ENCODE measurements around the gene HDLBP. TPM values are rescaled to one million over a fixed set of nuclear protein-coding genes. Genes with fewer than 3 reads are reported as not detected.
A peak's percentile ranks its signal among the peaks of the same experiment; 100 is the strongest.

HDLBP gene
- total RNA-seq, 1 experiment from 2014 or later, result 510 TPM

DNA sequence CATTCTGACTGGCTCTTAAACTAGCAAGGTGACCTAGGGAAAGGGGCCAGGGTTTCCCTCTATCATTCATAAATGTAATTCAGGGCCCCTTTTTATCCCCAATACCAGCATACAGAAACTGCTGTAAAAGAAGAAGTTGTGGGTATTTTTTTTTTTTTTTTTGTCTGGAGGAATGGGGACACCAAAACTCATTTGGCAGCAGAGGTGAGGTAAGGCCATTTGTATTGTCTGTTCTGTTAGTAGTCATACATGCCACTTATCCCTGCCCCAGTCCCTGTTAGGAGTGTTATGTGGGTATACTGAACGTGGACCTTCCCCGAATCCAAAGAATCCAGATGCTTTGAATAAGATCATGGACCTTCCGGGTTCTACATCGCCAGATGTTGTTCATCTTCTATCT, 1.9 kb upstream of the HDLBP start:
- ChIA-PET CTCF (no interaction called here), POLR2A (ENCODE audit: low non-redundant PET) (no interaction called here)
- H3K4me3 ChIP-seq (ENCODE audit: low read depth, low read length, poor library complexity, severe bottlenecking), result peak overlapping the region; percentile 71
- DNase-seq (ENCODE audit: low spot score), result no peak
- H3K4me1 ChIP-seq (ENCODE audit: insufficient read depth, low read length, poor library complexity, severe bottlenecking), result peaks cover 49% of the 10 kb centered on the region
- H3K27ac ChIP-seq (ENCODE audit: low read depth, low read length, poor library complexity, severe bottlenecking), result peak overlapping the region; percentile 99
- no peaks in the 10 kb centered on the region for H3K9me3 ChIP-seq (ENCODE audit: low read depth, low read length, poor library complexity, severe bottlenecking)
- intact Hi-C loops (cut with micrococcal nuclease; ENCODE audit: unreplicated experiment), result no loop called here
- H3K36me3 ChIP-seq (ENCODE audit: insufficient read depth, low read length, poor library complexity, severe bottlenecking), result peaks cover 9% of the 10 kb centered on the region
- no peak for TF ChIP-seq EZH2 (IDR thresholded peaks at IDR 0.05; ENCODE audit: borderline replicate concordance, low read depth, low read length, poor library complexity, severe bottlenecking)
- TF ChIP-seq, protein P1, sequence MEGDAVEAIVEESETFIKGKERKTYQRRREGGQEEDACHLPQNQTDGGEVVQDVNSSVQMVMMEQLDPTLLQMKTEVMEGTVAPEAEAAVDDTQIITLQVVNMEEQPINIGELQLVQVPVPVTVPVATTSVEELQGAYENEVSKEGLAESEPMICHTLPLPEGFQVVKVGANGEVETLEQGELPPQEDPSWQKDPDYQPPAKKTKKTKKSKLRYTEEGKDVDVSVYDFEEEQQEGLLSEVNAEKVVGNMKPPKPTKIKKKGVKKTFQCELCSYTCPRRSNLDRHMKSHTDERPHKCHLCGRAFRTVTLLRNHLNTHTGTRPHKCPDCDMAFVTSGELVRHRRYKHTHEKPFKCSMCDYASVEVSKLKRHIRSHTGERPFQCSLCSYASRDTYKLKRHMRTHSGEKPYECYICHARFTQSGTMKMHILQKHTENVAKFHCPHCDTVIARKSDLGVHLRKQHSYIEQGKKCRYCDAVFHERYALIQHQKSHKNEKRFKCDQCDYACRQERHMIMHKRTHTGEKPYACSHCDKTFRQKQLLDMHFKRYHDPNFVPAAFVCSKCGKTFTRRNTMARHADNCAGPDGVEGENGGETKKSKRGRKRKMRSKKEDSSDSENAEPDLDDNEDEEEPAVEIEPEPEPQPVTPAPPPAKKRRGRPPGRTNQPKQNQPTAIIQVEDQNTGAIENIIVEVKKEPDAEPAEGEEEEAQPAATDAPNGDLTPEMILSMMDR (conservative IDR thresholded peaks at IDR 0.05; ENCODE audit: low read depth, low read length), result no peak
- no peaks in the 10 kb centered on the region for H3K27me3 ChIP-seq (replicated peaks; ENCODE audit: insufficient read depth, low read depth, low read length, poor library complexity)
- TSS peak; percentile 31 for BruUV-seq (replicated peaks)

GRCh38 chr2:241316825-241317224, 1.4 kb upstream of the HDLBP start:
- peaks cover 8% of the 10 kb centered on the region for H3K36me3 ChIP-seq (ENCODE audit: insufficient read depth, low read length, poor library complexity, severe bottlenecking)
- peak overlapping the region; percentile 71 for H3K4me3 ChIP-seq (ENCODE audit: low read depth, low read length, poor library complexity, severe bottlenecking)
- no peaks in the 10 kb centered on the region for H3K9me3 ChIP-seq (ENCODE audit: low read depth, low read length, poor library complexity, severe bottlenecking)
- intact Hi-C loops (cut with micrococcal nuclease; ENCODE audit: unreplicated experiment), result no loop called here
- peak overlapping the region; percentile 99 for H3K27ac ChIP-seq (ENCODE audit: low read depth, low read length, poor library complexity, severe bottlenecking)
- ChIA-PET CTCF (no interaction called here), POLR2A (ENCODE audit: low non-redundant PET) (no interaction called here)
- no TSS peak for BruUV-seq (replicated peaks)
- TF ChIP-seq, protein P1 (conservative IDR thresholded peaks at IDR 0.05; ENCODE audit: low read depth, low read length), result no peak
- TF ChIP-seq EZH2 (IDR thresholded peaks at IDR 0.05; ENCODE audit: borderline replicate concordance, low read depth, low read length, poor library complexity, severe bottlenecking), result no peak
- no peak for DNase-seq (ENCODE audit: low spot score)
- peaks cover 50% of the 10 kb centered on the region for H3K4me1 ChIP-seq (ENCODE audit: insufficient read depth, low read length, poor library complexity, severe bottlenecking)
- H3K27me3 ChIP-seq (replicated peaks; ENCODE audit: insufficient read depth, low read depth, low read length, poor library complexity), result no peaks in the 10 kb centered on the region

- ChIA-PET CTCF (no interaction called here), POLR2A (ENCODE audit: low non-redundant PET) (no interaction called here)
- BruUV-seq (replicated peaks), result no TSS peak
- TF ChIP-seq, protein P1 (conservative IDR thresholded peaks at IDR 0.05; ENCODE audit: low read depth, low read length), result no peak
- TF ChIP-seq EZH2 (IDR thresholded peaks at IDR 0.05; ENCODE audit: borderline replicate concordance, low read depth, low read length, poor library complexity, severe bottlenecking), result no peak
- Histone ChIP-seq H3K4me3 (ENCODE audit: low read depth, low read length, poor library complexity, severe bottlenecking) (peak within 1 kb of the TSS; percentile 71), H3K27me3 (replicated peaks; ENCODE audit: insufficient read depth, low read depth, low read length, poor library complexity) (no peaks in the 10 kb centered on the region), H3K36me3 (ENCODE audit: insufficient read depth, low read length, poor library complexity, severe bottlenecking) (peaks cover 3% of the 10 kb centered on the region), H3K27ac (ENCODE audit: low read depth, low read length, poor library complexity, severe bottlenecking) (peak within 1 kb of the TSS; percentile 99), H3K9me3 (ENCODE audit: low read depth, low read length, poor library complexity, severe bottlenecking) (no peaks in the 10 kb centered on the region), H3K4me1 (ENCODE audit: insufficient read depth, low read length, poor library complexity, severe bottlenecking) (peaks cover 44% of the 10 kb centered on the region)
- intact Hi-C loops (cut with micrococcal nuclease; ENCODE audit: unreplicated experiment), result loop anchor here (2.0 kb wide), 1 partner anchor 39 kb away; no protein-coding TSS in a partner anchor
- no peak for DNase-seq (ENCODE audit: low spot score)
Measured at GRCh38 chr2:241315879-241316631, 583 bp upstream of the HDLBP start, which contains the start of gene SEPTIN2. Gene SEPTIN2 (plus strand): TSS chr2:241315925. CDS start chr2:241324233, 8,308 bp downstream.
